Stimulated activated CD4-positive, alpha-beta T cell treated with anti-CD3 and anti-CD28 coated beads, TNF-alpha, amount 100 ng/mL, for 48 hours (primary cell): Measurements from ENCODE around the gene ANGEL1.

Source experiments
- DNase-seq, 3 donors: peaks; one replicate each; pipeline ENCODE4 v3.0.0-alpha.2; 2020; ENCODE audit warnings: low read depth in 3 of 3

Gene ANGEL1

DNA sequence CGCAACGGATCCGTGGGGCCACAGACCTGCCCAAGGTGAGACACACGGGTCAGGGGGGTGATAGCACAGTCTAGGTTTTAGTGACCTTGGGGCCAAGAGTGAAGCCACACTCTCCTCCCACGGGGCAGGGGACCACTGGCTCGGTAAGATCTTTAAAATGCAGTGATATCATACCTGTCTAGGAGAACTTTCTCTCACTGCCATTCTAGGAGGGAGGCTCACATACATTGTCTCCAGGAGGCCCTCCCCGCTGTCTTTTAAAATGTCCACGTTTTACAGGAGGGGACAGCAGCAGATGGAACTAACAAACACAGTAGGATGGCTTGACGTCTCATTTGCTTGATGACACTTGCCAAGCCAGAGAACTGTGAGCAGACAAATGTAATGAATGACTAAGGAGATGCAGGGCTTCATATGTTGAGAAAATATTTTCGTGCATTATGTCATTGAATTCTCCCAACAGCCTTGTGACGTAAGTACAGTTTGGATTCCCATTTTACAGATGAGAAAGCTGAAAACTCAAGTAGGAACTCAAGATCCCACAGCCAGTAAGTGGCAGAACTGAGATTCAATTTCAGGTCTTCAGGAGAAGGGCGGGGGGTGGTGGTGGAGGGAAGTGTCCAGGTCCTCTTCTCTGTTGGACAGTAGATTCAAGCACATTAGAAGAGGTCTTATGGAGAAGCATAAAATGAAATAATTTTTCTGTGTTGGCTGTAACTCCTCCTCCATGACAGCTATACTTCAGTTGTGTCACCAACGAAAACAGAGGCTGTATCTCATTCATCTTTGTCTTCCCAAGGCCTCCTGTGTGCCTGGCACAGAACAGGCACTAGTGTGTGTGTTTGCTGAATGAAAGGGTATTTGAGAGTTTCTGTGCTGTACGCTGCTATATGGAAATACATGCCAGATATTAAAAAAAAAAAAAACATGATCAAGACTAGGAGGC lies 49.3 kb downstream of the ANGEL1 start:
- DNase-seq: no peak

DNA sequence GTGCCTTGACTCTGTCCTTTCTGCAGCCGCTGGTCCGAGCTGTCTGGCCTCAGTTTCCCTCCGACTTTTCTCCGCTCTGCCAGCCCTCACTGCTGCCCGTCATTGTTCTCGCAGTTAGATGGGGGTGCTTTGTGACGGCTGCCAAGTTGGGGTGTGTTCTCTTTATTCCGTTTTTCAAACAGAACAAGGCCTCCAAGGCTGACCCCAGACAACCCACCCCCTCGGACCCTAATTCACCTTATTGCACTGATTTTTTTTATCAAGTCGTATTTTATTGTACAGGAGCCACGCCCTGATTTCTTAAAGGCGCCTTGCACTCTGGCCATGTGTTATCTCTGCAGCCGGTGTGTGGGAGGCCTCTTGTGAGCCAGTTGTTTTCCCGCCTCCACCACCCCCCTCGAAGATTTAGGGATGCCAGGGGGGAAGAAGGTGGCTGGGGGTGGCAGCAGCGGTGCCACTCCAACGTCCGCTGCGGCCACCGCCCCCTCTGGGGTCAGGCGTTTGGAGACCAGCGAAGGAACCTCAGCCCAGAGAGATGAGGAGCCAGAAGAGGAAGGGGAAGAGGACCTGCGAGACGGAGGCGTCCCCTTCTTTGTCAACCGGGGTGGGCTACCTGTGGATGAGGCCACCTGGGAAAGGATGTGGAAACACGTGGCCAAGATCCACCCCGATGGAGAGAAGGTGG lies 50.1 kb downstream of the ANGEL1 start:
- no peak for DNase-seq

DNA sequence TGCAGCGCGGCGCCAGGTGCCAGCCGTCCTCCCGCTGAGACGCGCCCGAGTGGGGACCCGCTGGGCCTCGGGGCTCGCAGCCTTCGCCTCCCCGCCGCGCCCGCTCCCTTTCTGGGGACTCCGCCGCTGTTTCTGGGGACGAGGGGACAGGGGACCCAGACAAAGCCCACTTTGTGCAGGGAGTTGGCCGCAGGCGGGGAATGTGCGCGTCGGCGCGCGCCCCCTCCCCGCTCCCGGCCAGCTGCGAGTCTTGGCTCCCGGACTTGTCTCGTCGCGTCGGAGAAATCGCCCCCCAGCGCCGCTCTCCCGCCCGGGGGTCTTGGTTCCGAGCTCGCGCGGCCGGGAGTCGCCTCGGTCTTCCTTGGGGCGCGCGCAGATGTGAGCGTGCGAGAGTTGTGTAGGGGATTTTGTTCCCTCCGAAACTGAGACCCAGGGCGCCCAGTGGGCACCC lies 50.7 kb downstream of the ANGEL1 start:
- no peak for DNase-seq

DNA sequence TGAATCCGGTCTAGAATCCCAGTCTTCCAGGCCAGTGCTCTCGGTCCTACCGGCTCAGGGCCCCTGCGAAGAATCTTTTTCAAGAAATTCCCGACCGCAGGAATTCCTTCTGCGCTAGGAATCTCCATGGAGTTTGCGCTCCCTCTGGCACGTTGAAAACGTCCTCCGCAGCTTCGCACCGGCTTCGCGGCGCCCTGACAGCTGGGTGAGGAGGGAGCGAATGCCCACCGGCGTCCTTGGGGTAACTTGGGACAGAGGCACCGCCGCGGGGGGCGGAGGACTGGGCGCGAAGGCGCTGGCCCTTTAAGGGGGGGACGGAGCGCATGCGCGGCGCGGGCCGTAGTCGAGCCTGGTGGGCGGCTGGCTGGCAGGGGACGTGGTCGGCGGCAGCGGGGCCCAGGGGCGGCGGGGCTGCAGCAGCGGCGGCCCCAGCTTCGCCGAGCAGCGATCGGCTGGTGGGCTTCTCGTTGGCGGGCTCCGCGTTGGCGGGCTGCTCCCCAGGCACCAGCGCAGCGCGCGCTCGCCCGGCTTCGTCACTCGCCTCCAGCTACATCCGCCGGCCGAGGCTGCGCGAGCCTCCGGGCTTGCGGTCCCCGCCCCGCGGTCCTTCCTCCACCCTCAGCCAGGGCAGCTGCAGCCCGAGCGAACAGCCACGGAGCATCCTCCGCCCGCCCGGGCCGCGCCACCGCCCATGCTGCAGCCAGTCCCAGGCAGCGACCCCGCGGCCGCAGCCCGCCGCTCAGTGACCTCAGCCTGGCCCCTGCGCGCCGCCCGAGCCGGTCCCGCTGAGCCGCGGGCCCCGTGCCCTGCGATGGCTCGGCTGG lies 51.3 kb downstream of the ANGEL1 start, which contains the start of gene VASH1:
Gene VASH1, plus strand, starts transcription at position 333 of the 824 bp plus-strand sequence. CDS start 1,354 bp downstream, outside the sequence.
- peak; percentile 16 to 60 (median 21) for DNase-seq

DNA sequence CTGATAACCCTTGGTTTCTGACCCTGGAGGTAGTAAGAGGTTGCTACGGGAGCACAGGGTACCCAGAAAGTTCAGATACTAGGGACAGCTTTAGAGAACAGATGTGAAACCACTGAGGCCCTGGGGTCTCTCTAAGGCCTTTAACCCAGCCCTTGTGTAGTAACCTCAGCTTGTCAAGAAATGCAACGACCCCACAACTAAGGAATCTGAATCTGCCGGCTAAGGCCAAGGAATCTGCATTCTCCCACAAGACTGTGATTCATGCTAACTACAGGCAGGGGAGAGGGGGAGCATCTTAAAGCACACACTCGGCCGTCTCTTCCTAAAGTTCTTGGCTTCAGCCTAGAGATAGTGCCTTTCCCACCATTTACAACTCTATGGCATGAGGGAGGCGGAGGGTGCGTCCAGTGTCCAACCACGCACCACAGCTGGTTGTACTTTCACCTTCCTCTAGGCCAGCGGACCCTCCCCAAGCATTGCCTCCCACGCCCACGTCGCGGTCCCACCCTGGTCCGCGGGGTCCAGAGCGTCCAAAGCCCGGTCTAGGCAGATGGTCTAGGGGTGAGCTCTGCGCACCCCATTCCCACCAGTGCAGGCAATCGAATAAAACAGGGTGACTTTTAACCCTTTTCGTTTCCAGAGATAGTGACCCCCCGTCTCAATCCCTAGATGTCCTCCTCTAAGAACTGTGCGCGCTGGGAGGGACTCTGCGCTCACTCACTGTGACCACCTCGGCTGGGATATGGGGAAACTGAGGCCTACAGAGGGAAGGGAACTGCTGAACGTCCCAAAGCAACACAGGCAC lies 52.1 kb downstream of the ANGEL1 start:
- no peak for DNase-seq

DNA sequence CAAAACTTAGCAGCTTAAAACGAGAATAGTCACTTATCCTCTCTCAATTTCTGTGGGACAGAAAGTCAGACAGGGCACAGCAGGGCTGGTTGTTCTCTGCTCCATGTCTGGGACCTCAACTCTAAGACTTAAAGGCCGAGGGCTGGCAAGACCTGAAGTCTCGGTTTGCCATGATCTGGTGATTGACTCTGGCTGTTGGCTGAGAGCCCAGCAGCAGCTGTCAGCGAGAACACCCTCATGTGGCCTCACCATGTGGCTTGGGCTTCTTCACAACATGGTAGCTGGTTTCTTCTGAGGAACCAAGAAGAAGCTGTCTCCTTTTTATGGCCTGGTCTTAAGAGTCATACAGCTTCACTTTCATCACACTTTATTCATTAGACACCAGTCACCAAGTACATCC lies 53.1 kb downstream of the ANGEL1 start:
- DNase-seq: no peak

DNA sequence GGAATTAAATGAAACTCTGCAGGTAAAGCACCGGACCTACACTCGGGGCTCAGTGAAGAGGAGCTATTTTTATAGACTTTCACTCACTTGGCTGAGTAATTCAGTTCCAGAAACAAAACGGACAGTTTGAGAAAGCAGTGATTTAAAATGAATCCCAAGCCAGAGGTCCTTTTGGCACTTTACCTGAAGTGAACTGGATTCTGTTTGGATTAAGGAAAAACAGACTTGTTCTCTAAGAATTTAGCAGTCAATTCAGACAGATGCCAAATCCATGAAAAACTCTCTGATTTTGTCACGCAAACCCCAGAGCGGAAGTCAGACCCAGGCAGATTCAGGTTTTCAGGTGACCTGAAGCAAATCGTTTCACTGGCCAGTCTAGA lies 56.3 kb downstream of the ANGEL1 start:
- no peak for DNase-seq

DNA sequence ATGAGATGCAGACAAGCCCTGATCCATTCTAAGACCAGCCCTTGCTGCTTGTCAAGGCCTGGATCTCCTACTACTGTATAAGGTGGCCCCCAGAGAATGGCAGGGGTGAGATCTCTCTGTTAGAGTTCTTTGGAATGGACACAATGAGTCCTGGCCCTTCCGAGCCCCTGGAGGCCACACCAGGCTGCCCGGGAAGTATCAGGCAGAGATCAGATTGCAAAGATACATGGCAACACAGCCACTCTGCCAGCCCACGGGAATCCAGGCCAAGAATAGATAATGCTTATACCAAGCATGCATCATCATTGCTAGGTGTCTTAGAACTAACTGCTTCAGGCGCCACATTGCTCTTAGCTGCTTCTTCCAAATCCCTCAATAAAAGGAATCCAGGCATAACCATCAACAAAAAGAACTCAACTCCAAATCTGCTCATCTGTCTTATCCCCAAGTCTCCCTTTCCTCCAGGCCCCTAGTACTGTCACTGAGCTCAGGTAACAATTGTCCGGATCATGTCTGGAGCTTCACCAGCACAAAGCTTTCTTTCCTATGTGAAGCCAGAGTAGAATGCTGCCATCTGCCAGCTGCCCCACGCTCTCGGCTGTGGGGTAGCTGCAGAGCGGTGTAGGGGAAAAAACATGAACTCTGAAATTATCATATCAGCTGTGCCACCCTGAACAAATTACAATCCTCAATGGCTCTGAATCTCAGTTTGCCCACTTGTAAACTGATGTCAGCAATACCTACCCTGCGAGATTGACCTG lies 56.9 kb downstream of the ANGEL1 start:
- no peak for DNase-seq

DNA sequence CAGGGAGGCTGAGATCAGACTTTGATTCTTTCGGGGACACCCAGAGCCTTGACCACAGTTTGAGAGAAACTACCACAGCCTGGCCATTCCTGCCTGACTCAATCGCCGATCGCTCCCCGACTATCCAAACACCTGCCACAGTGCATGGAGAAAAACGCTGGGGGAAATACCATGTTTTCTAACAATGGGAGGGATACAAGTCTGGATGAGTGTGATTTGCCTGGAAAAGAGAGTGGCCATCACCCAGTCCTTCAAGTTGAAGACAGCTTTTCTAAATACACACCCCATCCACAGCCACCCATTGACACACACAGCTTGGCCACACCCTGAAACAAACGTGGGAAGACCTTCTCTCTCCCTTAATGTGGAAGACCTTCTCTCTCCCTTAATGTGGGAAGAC lies 58.1 kb downstream of the ANGEL1 start:
- DNase-seq: no peak

DNA sequence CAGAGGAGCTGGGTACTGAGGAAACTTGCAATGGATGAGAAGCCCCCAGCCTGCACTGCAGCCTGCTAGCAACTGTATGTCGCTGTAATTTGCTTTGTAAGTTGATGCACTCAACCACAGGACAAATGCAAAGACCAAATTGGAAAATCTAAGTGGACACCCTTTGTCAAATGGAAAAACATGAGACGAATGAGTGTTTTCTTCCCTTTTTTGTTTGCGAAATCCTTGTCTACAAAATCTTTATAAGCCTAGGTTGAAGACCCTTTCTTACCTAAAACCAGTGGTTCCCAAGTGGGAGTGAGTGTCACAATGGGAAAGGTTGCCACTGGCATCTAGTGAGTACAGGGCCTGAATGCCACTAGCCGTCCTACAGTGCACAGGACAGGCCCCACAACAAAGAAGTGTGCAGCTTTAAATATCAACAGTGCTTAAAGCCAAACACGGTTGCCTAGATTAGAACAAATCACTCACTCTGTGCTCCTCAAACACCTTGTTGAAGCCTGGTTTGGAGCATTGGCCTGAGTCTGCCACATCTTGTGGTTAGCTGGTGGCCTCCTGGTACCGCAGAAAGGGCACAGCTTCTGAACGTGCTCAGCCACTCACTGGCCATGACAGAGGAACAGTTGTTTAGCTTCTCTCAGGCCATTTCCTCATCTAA lies 59.0 kb downstream of the ANGEL1 start:
- no peak for DNase-seq

DNA sequence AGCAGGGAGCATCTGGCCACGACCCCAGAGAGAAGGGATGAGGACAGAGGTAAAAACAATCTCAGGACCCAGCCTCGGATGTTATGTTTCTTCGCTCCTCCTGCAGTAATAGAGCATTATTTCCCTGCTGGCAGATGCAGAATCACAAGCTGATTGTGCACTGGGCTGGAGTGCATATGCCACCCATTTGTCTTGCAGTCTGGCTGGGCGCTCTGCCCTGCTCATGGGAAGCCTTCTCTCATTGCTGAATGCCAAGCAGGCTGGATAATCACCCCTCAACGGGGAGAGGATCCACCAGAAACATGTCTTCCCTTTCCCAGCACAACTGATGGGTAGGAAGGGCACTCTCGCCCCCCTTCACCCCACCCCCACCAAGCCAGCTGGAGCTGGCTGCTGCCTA lies 59.9 kb downstream of the ANGEL1 start:
- no peak for DNase-seq

DNA sequence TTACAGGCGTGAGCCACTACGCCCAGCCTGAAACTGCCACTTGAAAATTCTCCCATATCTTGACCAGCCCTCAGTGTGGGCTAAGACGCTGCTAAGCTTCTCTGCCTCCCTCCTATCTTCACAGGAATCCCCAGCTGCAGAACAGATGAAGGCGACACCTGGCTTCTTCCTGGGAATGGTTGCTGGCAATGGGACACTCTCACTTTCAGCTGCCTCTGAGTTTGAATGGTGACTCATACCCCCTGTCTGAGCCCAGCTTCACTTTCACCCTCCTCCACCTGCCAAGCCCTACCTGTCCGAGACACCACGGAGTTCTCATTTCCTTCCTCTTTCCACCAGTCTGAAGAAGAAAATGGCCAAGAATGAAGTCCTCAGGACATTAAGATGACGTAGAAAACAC lies 69.7 kb downstream of the ANGEL1 start:
- no peak for DNase-seq

DNA sequence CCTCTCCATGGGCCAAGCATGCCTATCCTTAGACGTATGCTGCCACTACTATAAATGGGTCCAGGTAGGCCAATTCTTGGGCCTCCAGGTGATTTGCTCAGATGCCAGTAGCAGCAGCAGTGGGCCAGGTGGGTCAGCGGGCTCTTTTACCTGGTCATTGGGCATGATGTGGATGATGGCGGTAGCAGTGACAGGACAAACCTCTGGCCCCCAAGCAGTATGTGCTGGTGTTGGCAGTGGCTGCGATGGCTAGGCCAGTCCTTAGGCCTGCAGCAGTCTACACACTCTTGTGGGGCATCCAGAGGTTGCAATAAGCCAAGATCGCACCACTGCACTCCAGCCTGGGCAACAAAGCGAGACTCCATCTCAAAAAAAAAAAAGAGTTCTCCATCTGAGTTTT lies 70.5 kb downstream of the ANGEL1 start:
- no peak for DNase-seq

DNA sequence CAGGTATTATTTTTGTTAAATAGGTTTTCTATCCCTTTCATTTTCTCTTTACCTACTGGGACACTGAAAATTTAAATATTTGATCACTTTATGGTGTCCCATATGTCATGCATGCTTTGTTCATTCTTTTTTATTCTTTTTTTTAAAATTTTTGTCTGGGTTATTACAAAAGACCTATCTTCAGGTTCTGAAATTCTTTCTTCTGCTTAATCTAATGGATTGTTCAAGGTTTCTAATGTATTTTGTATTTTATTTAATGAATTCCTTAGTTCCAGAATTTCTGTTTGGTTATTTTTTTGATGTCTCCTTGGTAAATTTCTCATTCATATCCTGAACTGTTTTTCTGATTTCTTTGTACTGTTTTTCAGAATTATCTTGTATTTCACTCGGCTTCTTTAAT lies 71.6 kb downstream of the ANGEL1 start:
- DNase-seq: no peak
